IPS DF 6.9 (cell line): ENCODE results near the gene HOMER2.
A peak's percentile ranks its signal among the peaks of the same experiment; 100 is the strongest.

ENCODE experiments used
- DNase-seq: peaks from one replicate; pipeline ENCODE4 v3.0.0-alpha.2; 2013; ENCODE audit warnings: low read depth, low spot score
- H3K27ac ChIP-seq: one replicate; pipeline ENCODE4 v1.5.1; 2013; ENCODE audit warnings: low read length, control low read depth
- H3K27me3 ChIP-seq: 2 replicates; pipeline ENCODE4 v1.6.1; 2013; ENCODE audit warnings: mild to moderate bottlenecking, low read length; ENCODE audit not compliant: control insufficient read depth, insufficient read depth
- H3K36me3 ChIP-seq: 2 replicates; pipeline ENCODE4 v1.6.1; 2013; ENCODE audit warnings: low read length; ENCODE audit not compliant: control insufficient read depth, insufficient read depth
- H3K4me1 ChIP-seq: 2 replicates; pipeline ENCODE4 v1.6.1; 2013; ENCODE audit warnings: low read length; ENCODE audit not compliant: control insufficient read depth, insufficient read depth
- H3K4me3 ChIP-seq: 2 replicates; pipeline ENCODE4 v1.5.1; 2013; ENCODE audit warnings: mild to moderate bottlenecking, low read length
- H3K9me3 ChIP-seq: 2 replicates; pipeline ENCODE4 v1.6.1; 2013; ENCODE audit warnings: low read length, inconsistent platforms; ENCODE audit not compliant: control insufficient read depth, insufficient read depth
- WGBS: extraction: QIAGEN DNeasy Blood & Tissue Kit; methylation state at CpG from one replicate; pipeline ENCODE4 v1.1.7; 2013; ENCODE audit warnings: mixed read lengths, missing lambda C conversion rate; ENCODE audit not compliant: insufficient read length, insufficient coverage; 5-methylcytosine and 5-hydroxymethylcytosine counted together

Gene HOMER2

GRCh38 chr15:82850731-82851130, 101.8 kb downstream of the HOMER2 start:
- DNase-seq, result no peak
- peaks cover 1% of the 10 kb centered on the region; the same call in 1 of the 2 replicates for H3K4me1 ChIP-seq
- no peaks in the 10 kb centered on the region for H3K27me3 ChIP-seq
- no CpG with 5 or more reads among the region's 7 CpGs for WGBS
- no peaks in the 10 kb centered on the region for H3K36me3 ChIP-seq
- no peak overlapping the region for H3K4me3 ChIP-seq
- H3K27ac ChIP-seq, result no peak overlapping the region
- no peaks in the 10 kb centered on the region for H3K9me3 ChIP-seq

DNA sequence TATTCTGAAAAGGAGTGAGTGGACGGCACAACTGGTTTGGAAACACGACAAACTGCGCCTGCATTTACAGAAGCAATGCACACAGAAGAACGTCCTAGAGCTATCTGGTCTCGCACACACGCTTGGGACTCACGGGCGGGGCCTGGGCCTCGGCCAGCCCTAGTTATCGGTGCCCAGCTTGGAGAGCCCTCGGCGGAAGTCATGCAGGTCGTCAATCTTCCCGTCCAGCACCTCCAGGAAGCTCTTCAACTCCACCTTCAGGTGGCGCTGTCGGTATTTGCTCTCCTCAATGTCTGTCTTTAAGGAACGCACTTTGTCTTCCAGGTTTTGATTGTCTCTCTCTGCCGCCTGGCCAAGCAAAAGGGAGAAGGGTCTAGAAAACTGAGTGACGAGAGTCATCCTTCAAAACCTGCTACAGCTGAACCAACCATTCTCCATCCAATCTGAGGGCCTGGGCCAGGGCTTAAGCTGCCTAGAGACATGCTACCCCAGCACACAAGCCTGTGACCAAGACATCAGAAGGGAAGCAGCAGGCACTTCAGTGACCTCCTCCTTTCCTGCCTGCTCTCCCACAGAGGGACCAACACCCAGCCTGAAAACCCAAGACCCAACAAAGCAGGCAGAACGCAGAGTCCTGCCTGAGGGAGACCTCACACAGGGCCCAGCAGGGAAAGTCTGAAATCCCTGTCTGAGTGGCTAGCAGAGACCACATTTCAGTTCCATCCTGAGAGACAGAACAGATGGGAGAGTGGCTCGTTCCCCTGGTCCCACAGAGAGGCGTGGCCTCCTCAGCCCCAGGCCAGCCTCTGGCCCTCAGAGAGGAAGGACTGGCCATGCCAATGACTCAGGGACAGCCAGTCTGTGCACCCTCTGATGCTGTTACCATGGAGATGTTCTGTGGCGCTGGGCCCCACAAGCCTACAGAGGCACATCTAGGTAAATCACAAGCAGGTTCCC, 102.7 kb downstream of the HOMER2 start:
- WGBS, result no CpG with 5 or more reads among the region's 23 CpGs
- no peaks in the 10 kb centered on the region for H3K27me3 ChIP-seq
- peak; percentile 88 for DNase-seq
- no peaks in the 10 kb centered on the region for H3K9me3 ChIP-seq
- H3K4me1 ChIP-seq, result peaks cover 1% of the 10 kb centered on the region; the same call in 1 of the 2 replicates
- H3K4me3 ChIP-seq, result no peak overlapping the region
- H3K36me3 ChIP-seq, result no peaks in the 10 kb centered on the region
- H3K27ac ChIP-seq, result no peak overlapping the region

DNA sequence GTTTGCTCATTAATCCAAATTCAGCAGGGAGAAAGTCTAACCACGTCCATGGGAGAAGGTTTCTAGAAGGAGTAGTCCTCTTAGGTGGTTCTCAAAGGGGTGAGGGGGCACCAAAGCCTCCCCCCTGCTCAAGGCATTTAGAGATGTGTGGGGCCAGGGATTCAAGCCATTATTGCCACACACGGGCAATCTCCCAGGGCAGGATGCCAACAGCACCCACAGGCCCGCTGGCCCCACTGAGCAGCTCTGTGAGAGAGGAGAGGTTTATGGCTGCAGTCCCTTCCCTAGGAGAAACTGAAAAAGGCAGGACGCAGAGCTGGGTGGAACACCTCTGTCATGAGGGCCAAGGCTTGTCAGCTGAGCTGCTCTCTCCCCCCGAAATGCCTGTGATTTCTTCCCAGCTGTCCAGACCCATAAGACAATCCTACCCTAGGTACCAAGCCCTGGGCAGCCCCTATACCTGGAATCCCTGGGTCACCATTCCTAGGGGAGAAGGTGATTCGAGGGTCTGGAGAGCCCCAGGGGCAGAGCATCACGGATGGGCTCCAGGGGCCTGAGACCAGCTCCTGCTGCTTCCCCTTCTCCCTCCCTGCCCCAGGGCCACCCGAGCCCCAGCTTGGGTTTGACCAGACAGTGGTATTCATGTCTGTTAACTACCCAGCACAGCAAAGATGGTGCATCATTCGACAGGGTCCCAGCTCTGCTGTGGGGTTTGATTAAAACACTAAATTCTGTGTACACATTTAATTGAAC, 104.1 kb downstream of the HOMER2 start:
- no peak for DNase-seq
- WGBS, result no CpG with 5 or more reads among the region's 9 CpGs
- Histone ChIP-seq H3K36me3 (no peaks in the 10 kb centered on the region), H3K4me3 (no peak overlapping the region), H3K4me1 (peaks cover 1% of the 10 kb centered on the region; the same call in 1 of the 2 replicates), H3K27me3 (no peaks in the 10 kb centered on the region), H3K27ac (no peak overlapping the region), H3K9me3 (no peaks in the 10 kb centered on the region)

DNA sequence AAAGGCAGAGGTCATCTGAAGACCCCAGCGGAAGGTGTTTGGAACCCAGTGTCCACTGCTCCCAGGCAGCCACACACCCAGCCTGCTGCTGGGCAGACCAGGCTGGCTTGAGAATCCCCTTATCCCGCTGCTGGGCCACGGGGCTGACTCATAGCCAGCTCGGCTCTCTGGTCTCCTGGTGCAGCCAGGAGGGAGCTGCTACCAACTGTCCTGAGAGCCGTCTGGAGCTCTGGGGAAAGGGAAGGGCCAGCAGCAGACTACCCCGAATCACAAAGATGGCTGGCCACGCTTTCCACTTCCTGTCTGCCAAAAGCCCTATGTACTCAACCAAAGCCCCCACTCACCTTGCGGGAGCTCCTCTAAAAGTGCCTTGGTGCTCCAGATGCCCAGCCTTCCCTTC, 104.8 kb downstream of the HOMER2 start:
- WGBS, result no CpG with 5 or more reads among the region's 8 CpGs
- H3K36me3 ChIP-seq, result no peaks in the 10 kb centered on the region

GRCh38 chr15:82846621-82847020, 105.9 kb downstream of the HOMER2 start:
- Histone ChIP-seq H3K4me1 (peaks cover 1% of the 10 kb centered on the region; the same call in 1 of the 2 replicates), H3K27me3 (no peaks in the 10 kb centered on the region), H3K36me3 (no peaks in the 10 kb centered on the region), H3K27ac (no peak overlapping the region), H3K9me3 (no peaks in the 10 kb centered on the region), H3K4me3 (no peak overlapping the region)
- DNase-seq, result no peak
- no CpG with 5 or more reads among the region's 4 CpGs for WGBS

More for the DNA sequence above, 104.8 kb downstream of the HOMER2 start:
- no peak overlapping the region for H3K27ac ChIP-seq
- no peak overlapping the region for H3K4me3 ChIP-seq
- no peaks in the 10 kb centered on the region for H3K27me3 ChIP-seq
- no peaks in the 10 kb centered on the region for H3K9me3 ChIP-seq
- no peak for DNase-seq
- peaks cover 1% of the 10 kb centered on the region; the same call in 1 of the 2 replicates for H3K4me1 ChIP-seq

DNA sequence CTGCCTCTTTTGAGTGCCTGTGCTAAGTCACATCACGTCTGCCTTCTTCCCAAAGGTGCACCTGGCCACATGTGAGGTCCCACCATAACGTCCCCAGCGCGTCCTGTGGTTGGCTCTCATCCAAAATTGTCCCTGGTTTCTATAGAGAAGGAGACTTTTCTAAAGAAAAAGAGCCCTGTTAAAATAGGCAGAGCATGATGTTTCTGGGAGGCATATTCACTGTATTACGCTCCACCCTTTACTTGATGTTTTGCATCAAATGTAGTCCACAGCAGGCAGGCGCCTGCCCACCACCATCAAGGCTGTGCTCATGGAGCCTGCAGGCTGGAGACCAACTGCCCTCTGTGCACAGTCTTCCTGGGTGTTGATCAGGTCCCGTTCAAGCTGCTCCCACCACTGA, 106.8 kb downstream of the HOMER2 start:
- Histone ChIP-seq H3K9me3 (no peaks in the 10 kb centered on the region), H3K4me1 (peaks cover 1% of the 10 kb centered on the region; the same call in 1 of the 2 replicates), H3K4me3 (no peak overlapping the region), H3K27ac (no peak overlapping the region), H3K36me3 (no peaks in the 10 kb centered on the region), H3K27me3 (no peaks in the 10 kb centered on the region)
- no CpG with 5 or more reads among the region's 7 CpGs for WGBS
- no peak for DNase-seq

GRCh38 chr15:82843566-82843965, 109.0 kb downstream of the HOMER2 start:
- no peak overlapping the region for H3K4me3 ChIP-seq

GRCh38 chr15:82840166-82840565, 112.4 kb downstream of the HOMER2 start:
- Histone ChIP-seq H3K9me3 (no peaks in the 10 kb centered on the region), H3K36me3 (no peaks in the 10 kb centered on the region), H3K4me3 (no peak overlapping the region), H3K27me3 (no peaks in the 10 kb centered on the region), H3K27ac (no peak overlapping the region), H3K4me1 (no peaks in the 10 kb centered on the region)
- no peak for DNase-seq
- WGBS, result no CpG with 5 or more reads among the region's 4 CpGs

More at GRCh38 chr15:82843566-82843965, 109.0 kb downstream of the HOMER2 start:
- H3K27me3 ChIP-seq, result no peaks in the 10 kb centered on the region
- H3K9me3 ChIP-seq, result no peaks in the 10 kb centered on the region
- no peak overlapping the region for H3K27ac ChIP-seq
- DNase-seq, result no peak
- no peaks in the 10 kb centered on the region for H3K36me3 ChIP-seq
- no peaks in the 10 kb centered on the region for H3K4me1 ChIP-seq
- WGBS, result no CpG with 5 or more reads among the region's 3 CpGs

DNA sequence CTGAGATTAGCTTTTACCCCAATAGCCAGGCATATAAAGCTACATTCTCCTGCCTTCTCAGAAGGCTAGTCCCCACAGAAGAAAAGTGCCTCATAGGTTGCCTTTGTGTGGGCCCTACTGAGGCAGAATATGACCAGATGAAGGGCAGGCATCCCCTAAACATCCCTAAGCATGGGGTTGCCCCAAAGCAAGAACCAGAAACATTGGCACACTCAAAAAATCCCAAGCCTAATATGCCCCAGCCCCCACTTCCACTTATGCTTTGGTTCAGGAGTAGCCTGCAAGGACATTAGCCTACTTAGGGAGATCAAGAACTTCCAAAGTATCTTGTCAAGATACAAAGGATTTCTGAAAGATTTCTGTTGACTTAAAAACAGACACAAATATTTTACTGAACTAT, 113.4 kb downstream of the HOMER2 start:
- no peak for DNase-seq

GRCh38 chr15:82838096-82838735, 114.3 kb downstream of the HOMER2 start:
- Histone ChIP-seq H3K36me3 (peaks cover under 1% of the 10 kb centered on the region; the same call in 1 of the 2 replicates), H3K4me1 (no peaks in the 10 kb centered on the region), H3K4me3 (no peak overlapping the region), H3K27me3 (no peaks in the 10 kb centered on the region), H3K9me3 (no peaks in the 10 kb centered on the region), H3K27ac (no peak overlapping the region)
- no CpG with 5 or more reads among the region's 14 CpGs for WGBS
- no peak for DNase-seq

More for the DNA sequence above, 113.4 kb downstream of the HOMER2 start:
- Histone ChIP-seq H3K36me3 (no peaks in the 10 kb centered on the region), H3K9me3 (no peaks in the 10 kb centered on the region), H3K27ac (no peak overlapping the region), H3K4me3 (no peak overlapping the region), H3K4me1 (no peaks in the 10 kb centered on the region), H3K27me3 (no peaks in the 10 kb centered on the region)
